Stimulated activated naive CD8-positive, alpha-beta T cell treated with anti-CD3 and anti-CD28 coated beads, Interleukin-15, amount 100 ng/mL, for 72 hours (primary cell): ENCODE results near the gene DNAJB4.

ENCODE experiments used
- ATAC-seq: fragments of 150-1000 bp; cut with Tn5 transposase; 2 replicates; pipeline ENCODE4 v1.10.0; 2021; ENCODE audit warnings: mild to moderate bottlenecking, moderate library complexity
- DNase-seq, 2 donors: peaks; one replicate each; pipeline ENCODE4 v3.0.0; 2021 to 2022
- H3K27ac Mint-ChIP-seq, 2 donors: one replicate each; pipeline ENCODE4 v1.8.0; 2022; ENCODE audit warnings: mild to moderate bottlenecking in 2 of 2, mixed read lengths in 2 of 2, moderate library complexity in 2 of 2
- H3K27me3 Mint-ChIP-seq: one replicate; pipeline ENCODE4 v1.8.0; 2022; ENCODE audit warnings: mixed read lengths
- H3K4me1 Mint-ChIP-seq: one replicate; pipeline ENCODE4 v1.8.0; 2022; ENCODE audit warnings: mild to moderate bottlenecking, mixed read lengths
- H3K4me3 Mint-ChIP-seq, 2 donors: one replicate each; pipeline ENCODE4 v1.8.0; 2022; ENCODE audit warnings: mild to moderate bottlenecking in 2 of 2, mixed read lengths in 2 of 2, moderate library complexity in 1 of 2
- H3K9me3 Mint-ChIP-seq, 2 donors: one replicate each; pipeline ENCODE4 v1.8.0; 2022; ENCODE audit warnings: mixed read lengths in 2 of 2

The DNAJB4 gene

GRCh38 chr1:78043436-78043835, 38.7 kb downstream of the DNAJB4 start:
- DNase-seq (no peak), ATAC-seq (no peak)
- no peaks in the 10 kb centered on the region for H3K9me3 Mint-ChIP-seq
- H3K4me3 Mint-ChIP-seq: no peak overlapping the region
- no peak overlapping the region for H3K27ac Mint-ChIP-seq
- peaks cover 53% of the 10 kb centered on the region for H3K4me1 Mint-ChIP-seq
- peaks cover 58% of the 10 kb centered on the region for H3K27me3 Mint-ChIP-seq

GRCh38 chr1:78044796-78045562, 40.2 kb downstream of the DNAJB4 start:
- peak overlapping the region in 1 of 2 donors; percentile 44 for H3K27ac Mint-ChIP-seq
- peak; percentile 1 for ATAC-seq

GRCh38 chr1:78045563-78045925, 40.8 kb downstream of the DNAJB4 start:
- DNase-seq (no peak), ATAC-seq (peak; percentile 2)
- peak overlapping the region; percentile 73 to 80 for H3K4me3 Mint-ChIP-seq
- H3K4me1 Mint-ChIP-seq: peaks cover 50% of the 10 kb centered on the region
- H3K27me3 Mint-ChIP-seq: peaks cover 63% of the 10 kb centered on the region
- H3K27ac Mint-ChIP-seq: no peak overlapping the region
- H3K9me3 Mint-ChIP-seq: no peaks in the 10 kb centered on the region

More at GRCh38 chr1:78044796-78045562, 40.2 kb downstream of the DNAJB4 start:
- no peak for DNase-seq
- peak overlapping the region; percentile 73 to 80 for H3K4me3 Mint-ChIP-seq
- no peaks in the 10 kb centered on the region for H3K9me3 Mint-ChIP-seq
- peaks cover 63% of the 10 kb centered on the region for H3K27me3 Mint-ChIP-seq
- H3K4me1 Mint-ChIP-seq: peaks cover 55% of the 10 kb centered on the region

- Mint-ChIP-seq H3K9me3 (no peaks in the 10 kb centered on the region), H3K27me3 (peaks cover 63% of the 10 kb centered on the region), H3K4me3 (peak within 1 kb of the TSS; percentile 78 to 80), H3K4me1 (peaks cover 44% of the 10 kb centered on the region), H3K27ac (peak within 1 kb of the TSS; percentile 44 to 97)
- peak; percentile 67 for ATAC-seq
- peak; percentile 31 to 42 for DNase-seq
Observed at GRCh38 chr1:78045926-78046778, 41.4 kb downstream of the DNAJB4 start, which contains the start of gene GIPC2. Gene GIPC2 (plus strand): TSS chr1:78045966. CDS start chr1:78046095, 129 bp downstream.

GRCh38 chr1:78047106-78047505, 42.4 kb downstream of the DNAJB4 start:
- H3K9me3 Mint-ChIP-seq: no peaks in the 10 kb centered on the region
- H3K4me3 Mint-ChIP-seq: peak overlapping the region; percentile 78 to 80
- DNase-seq (no peak), ATAC-seq (no peak)
- H3K27me3 Mint-ChIP-seq: peaks cover 70% of the 10 kb centered on the region
- H3K27ac Mint-ChIP-seq: no peak overlapping the region
- peaks cover 42% of the 10 kb centered on the region for H3K4me1 Mint-ChIP-seq

- peak overlapping the region in 1 of 2 donors; percentile 4 for H3K4me3 Mint-ChIP-seq
- H3K27ac Mint-ChIP-seq: no peak overlapping the region
- H3K27me3 Mint-ChIP-seq: peaks cover 70% of the 10 kb centered on the region
- H3K4me1 Mint-ChIP-seq: peaks cover 42% of the 10 kb centered on the region
- no peaks in the 10 kb centered on the region for H3K9me3 Mint-ChIP-seq
- ATAC-seq: no peak
- no peak for DNase-seq
Observed at GRCh38 chr1:78047631-78048030, 42.9 kb downstream of the DNAJB4 start.

GRCh38 chr1:78048446-78048845, 43.7 kb downstream of the DNAJB4 start:
- peaks cover 42% of the 10 kb centered on the region for H3K4me1 Mint-ChIP-seq
- H3K4me3 Mint-ChIP-seq: no peak overlapping the region

GRCh38 chr1:78049396-78049795, 44.7 kb downstream of the DNAJB4 start:
- Mint-ChIP-seq H3K27me3 (peaks cover 53% of the 10 kb centered on the region), H3K27ac (no peak overlapping the region)
- no peak for ATAC-seq

More at GRCh38 chr1:78048446-78048845, 43.7 kb downstream of the DNAJB4 start:
- H3K9me3 Mint-ChIP-seq: no peaks in the 10 kb centered on the region
- DNase-seq (no peak), ATAC-seq (peak; percentile 60)
- no peak overlapping the region for H3K27ac Mint-ChIP-seq
- H3K27me3 Mint-ChIP-seq: peaks cover 62% of the 10 kb centered on the region

GRCh38 chr1:78051005-78051404, 46.3 kb downstream of the DNAJB4 start:
- peaks cover 34% of the 10 kb centered on the region for H3K4me1 Mint-ChIP-seq
- peaks cover 0 to 7% of the 10 kb centered on the region in 2 donors for H3K9me3 Mint-ChIP-seq
- no peak for DNase-seq
- peaks cover 39% of the 10 kb centered on the region for H3K27me3 Mint-ChIP-seq
- H3K4me3 Mint-ChIP-seq: no peak overlapping the region
- ATAC-seq: no peak
- no peak overlapping the region for H3K27ac Mint-ChIP-seq

More at GRCh38 chr1:78049396-78049795, 44.7 kb downstream of the DNAJB4 start:
- Mint-ChIP-seq H3K9me3 (no peaks in the 10 kb centered on the region), H3K4me1 (peaks cover 40% of the 10 kb centered on the region), H3K4me3 (no peak overlapping the region)
- DNase-seq: no peak

GRCh38 chr1:78052685-78053405, 48.1 kb downstream of the DNAJB4 start:
- Mint-ChIP-seq H3K4me1 (peaks cover 21% of the 10 kb centered on the region), H3K9me3 (peaks cover 0 to 7% of the 10 kb centered on the region in 2 donors), H3K27me3 (peaks cover 23% of the 10 kb centered on the region), H3K4me3 (no peak overlapping the region), H3K27ac (no peak overlapping the region)
- DNase-seq (no peak), ATAC-seq (no peak)

GRCh38 chr1:78053498-78053897, 48.8 kb downstream of the DNAJB4 start:
- H3K4me1 Mint-ChIP-seq: peaks cover 14% of the 10 kb centered on the region
- H3K27ac Mint-ChIP-seq: no peak overlapping the region

GRCh38 chr1:78054559-78054958, 49.8 kb downstream of the DNAJB4 start:
- ATAC-seq: peak; percentile 43
- peaks cover 29% of the 10 kb centered on the region for H3K27me3 Mint-ChIP-seq

More at GRCh38 chr1:78053498-78053897, 48.8 kb downstream of the DNAJB4 start:
- peaks cover 23% of the 10 kb centered on the region for H3K27me3 Mint-ChIP-seq
- ATAC-seq (no peak), DNase-seq (no peak)
- H3K9me3 Mint-ChIP-seq: peaks cover 0 to 7% of the 10 kb centered on the region in 2 donors
- H3K4me3 Mint-ChIP-seq: no peak overlapping the region

GRCh38 chr1:78054972-78055371, 50.2 kb downstream of the DNAJB4 start:
- Mint-ChIP-seq H3K9me3 (peaks cover 0 to 7% of the 10 kb centered on the region in 2 donors), H3K27me3 (peaks cover 30% of the 10 kb centered on the region), H3K27ac (no peak overlapping the region), H3K4me1 (peaks cover 8% of the 10 kb centered on the region), H3K4me3 (no peak overlapping the region)
- no peak for ATAC-seq
- DNase-seq: no peak

More at GRCh38 chr1:78054559-78054958, 49.8 kb downstream of the DNAJB4 start:
- Mint-ChIP-seq H3K27ac (no peak overlapping the region), H3K4me1 (peaks cover 8% of the 10 kb centered on the region), H3K4me3 (no peak overlapping the region), H3K9me3 (peaks cover 0 to 7% of the 10 kb centered on the region in 2 donors)
- DNase-seq: no peak

GRCh38 chr1:78055565-78056132, 50.9 kb downstream of the DNAJB4 start:
- ATAC-seq (no peak), DNase-seq (no peak)
- Mint-ChIP-seq H3K27me3 (peaks cover 30% of the 10 kb centered on the region), H3K9me3 (peaks cover 0 to 7% of the 10 kb centered on the region in 2 donors), H3K4me1 (peaks cover 8% of the 10 kb centered on the region), H3K27ac (peak overlapping the region in 1 of 2 donors; percentile 34), H3K4me3 (no peak overlapping the region)

GRCh38 chr1:78058670-78059069, 53.9 kb downstream of the DNAJB4 start:
- DNase-seq (no peak), ATAC-seq (no peak)
- Mint-ChIP-seq H3K27ac (no peak overlapping the region), H3K27me3 (peaks cover 19% of the 10 kb centered on the region), H3K9me3 (peaks cover 0 to 7% of the 10 kb centered on the region in 2 donors), H3K4me3 (no peak overlapping the region), H3K4me1 (peaks cover 8% of the 10 kb centered on the region)
